RWPE1 (cell line): Measurements from ENCODE around the gene UBE2E2.
A peak's percentile ranks its signal among the peaks of the same experiment; 100 is the strongest.

Experiments
- CTCF ChIA-PET: fragments of 350-600 bp; sonication (Branson Sonifier 250); formaldehyde crosslinking; extraction: SDS; loops from one replicate; lab custom pipeline; 2021; lab: Yijun Ruan, JAX
- POLR2A ChIA-PET: fragments of 400-600 bp; formaldehyde crosslinking; extraction: SDS; loops from one replicate; lab custom pipeline; 2020; ENCODE audit warnings: antibody characterized with exemption; ENCODE audit not compliant: low non-redundant PET; lab: Yijun Ruan, JAX
- DNase-seq: peaks from one replicate; pipeline ENCODE4 v3.0.0; 2012; ENCODE audit warnings: low spot score
- H3K27ac ChIP-seq: fragments of 450-650 bp; 2 replicates; pipeline ENCODE4 v1.5.1; 2017
- CTCF ChIP-seq: fragments of 450-650 bp; conservative IDR thresholded peaks from 2 replicates; pipeline ENCODE4 v1.5.1; 2017; ENCODE audit warnings: low read depth, mild to moderate bottlenecking

Gene UBE2E2

DNA sequence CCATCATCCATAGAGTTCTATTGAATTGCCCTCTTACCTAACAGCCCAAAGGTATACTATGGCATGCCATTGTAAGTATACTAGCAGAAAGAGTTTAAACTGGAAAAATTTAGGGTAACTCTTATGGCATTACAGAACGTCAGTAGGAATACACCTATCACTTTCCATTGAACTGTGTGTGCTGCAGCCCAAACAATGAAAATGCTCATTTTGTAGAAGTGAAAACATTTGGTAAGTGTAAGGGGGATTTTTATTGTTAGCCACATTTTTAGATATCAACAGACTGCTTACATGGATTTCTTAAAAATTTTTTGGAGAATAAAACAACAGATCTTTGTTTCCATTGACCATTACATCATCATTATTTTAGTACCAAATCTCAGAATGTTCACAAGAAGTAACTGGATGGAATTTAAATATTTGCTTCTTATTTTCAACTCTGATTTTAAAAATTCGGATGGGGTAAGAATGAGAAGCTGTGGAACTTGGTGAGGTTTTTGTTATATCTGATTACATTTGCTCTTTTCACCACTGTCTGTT, 245.9 kb downstream of the UBE2E2 start:
- no peak for TF ChIP-seq CTCF

DNA sequence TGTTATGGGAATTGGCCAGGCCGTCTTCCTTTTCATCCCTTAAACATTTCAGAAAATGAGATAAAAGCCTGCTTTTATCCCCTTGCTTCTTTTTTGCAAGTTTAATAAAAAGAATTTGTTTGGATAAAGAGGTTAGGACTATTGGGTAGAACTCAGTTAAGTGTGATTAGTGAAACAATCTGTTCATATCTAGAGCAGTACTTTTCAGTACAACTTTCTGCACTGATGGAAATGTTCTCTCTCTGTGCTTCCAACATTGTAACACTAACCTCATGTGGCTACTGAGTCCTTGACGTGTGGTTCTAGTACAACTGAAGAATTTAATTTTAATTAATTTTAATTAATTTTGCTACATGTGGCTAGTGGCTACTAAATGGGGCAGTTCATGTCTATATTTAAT, 246.9 kb downstream of the UBE2E2 start:
- TF ChIP-seq CTCF = no peak
- POLR2A ChIA-PET = no interaction called here
- CTCF ChIA-PET = no interaction called here
- DNase-seq = no peak
- no peak overlapping the region for H3K27ac ChIP-seq

More for the DNA sequence above, 245.9 kb downstream of the UBE2E2 start:
- ChIA-PET CTCF (no interaction called here), POLR2A (no interaction called here)
- no peak overlapping the region for H3K27ac ChIP-seq
- DNase-seq = no peak

DNA sequence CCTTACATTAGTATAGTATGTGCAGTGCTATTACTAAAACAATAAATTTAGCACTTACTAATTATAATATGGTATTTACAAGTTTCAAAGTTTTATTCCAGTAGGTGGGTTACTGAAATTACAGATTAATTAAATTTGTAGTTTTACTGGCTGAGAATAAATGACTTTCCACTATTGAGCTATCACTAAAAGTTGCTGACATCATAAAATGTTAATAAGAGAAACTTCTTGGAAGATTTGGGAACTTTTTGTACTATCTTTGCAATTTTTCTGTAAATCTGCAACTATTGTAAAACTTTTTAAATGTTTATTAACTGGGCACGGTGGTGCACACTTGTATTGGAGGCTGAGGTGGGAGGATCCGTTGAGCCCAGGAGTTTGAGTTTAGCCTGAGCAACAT, 247.7 kb downstream of the UBE2E2 start:
- ChIA-PET POLR2A (no interaction called here), CTCF (interaction anchor here (0.7 kb wide), 1 partner anchor 72 kb away, joined by 3 read pairs; no protein-coding TSS in a partner anchor)

GRCh38 chr3:23452408-23452807, 249.3 kb downstream of the UBE2E2 start:
- CTCF ChIA-PET = no interaction called here
- H3K27ac ChIP-seq = no peak overlapping the region
- POLR2A ChIA-PET = no interaction called here
- no peak for TF ChIP-seq CTCF
- DNase-seq = no peak

More for the DNA sequence above, 247.7 kb downstream of the UBE2E2 start:
- DNase-seq = no peak
- H3K27ac ChIP-seq = no peak overlapping the region
- TF ChIP-seq CTCF = no peak

GRCh38 chr3:23455084-23455483, 252.0 kb downstream of the UBE2E2 start:
- H3K27ac ChIP-seq = no peak overlapping the region
- CTCF ChIA-PET = interaction anchor here (0.5 kb wide), 1 partner anchor 559 kb away, joined by 3 read pairs; no protein-coding TSS in a partner anchor
- DNase-seq = peak; percentile 7
- POLR2A ChIA-PET = no interaction called here
- no peak for TF ChIP-seq CTCF

DNA sequence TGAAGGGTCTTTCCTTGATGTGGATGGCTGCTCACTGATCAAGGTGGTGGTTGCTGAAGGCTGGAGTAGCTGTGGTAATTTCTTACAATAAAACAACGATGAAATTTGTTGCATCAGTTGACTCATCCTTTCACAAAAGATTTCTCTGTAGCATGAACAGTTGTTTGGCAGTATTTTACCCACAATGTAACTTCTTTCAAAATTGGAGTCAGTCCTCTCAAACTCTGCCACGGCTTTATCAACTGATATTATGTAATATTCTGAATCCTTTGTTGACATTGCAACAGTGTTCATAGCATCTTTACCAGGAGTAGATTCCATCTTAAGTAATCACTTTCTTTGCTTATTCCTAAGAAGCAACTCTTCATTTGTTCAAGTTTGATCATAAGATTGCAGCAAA, 252.6 kb downstream of the UBE2E2 start:
- no peak overlapping the region for H3K27ac ChIP-seq
- TF ChIP-seq CTCF = no peak
- DNase-seq = no peak
- POLR2A ChIA-PET = no interaction called here
- CTCF ChIA-PET = no interaction called here

- TF ChIP-seq CTCF = no peak
- ChIA-PET CTCF (interaction anchor here (0.5 kb wide), 1 partner anchor 16 kb away, joined by 3 read pairs; no protein-coding TSS in a partner anchor), POLR2A (no interaction called here)
- no peak for DNase-seq
- no peak overlapping the region for H3K27ac ChIP-seq
Measured at GRCh38 chr3:23457697-23458096, 254.6 kb downstream of the UBE2E2 start.
